Measurements from ENCODE around the gene BAZ1A. TPM values are rescaled to one million over a fixed set of nuclear protein-coding genes. Genes with fewer than 3 reads are reported as not detected.
"Not testable (repeated sequence)": the region's sequence is repeated elsewhere in the genome, so short reads cannot be mapped to it uniquely, and the experiment has no call there.

Gene BAZ1A
- total RNA-seq, 1 experiment from 2014 or later = 28.2 TPM

- TF ChIP-seq E2F5 (CRISPR knock-in tag; IDR thresholded peaks at IDR 0.05) (no peak), ZNF671 (CRISPR knock-in tag; IDR thresholded peaks at IDR 0.05) (no peak), TEAD1 (CRISPR knock-in tag; IDR thresholded peaks at IDR 0.05) (no peak), ELF4 (CRISPR knock-in tag; IDR thresholded peaks at IDR 0.05; ENCODE audit: low read depth) (no peak), ZMAT4 (CRISPR knock-in tag; IDR thresholded peaks at IDR 0.05) (no peak), GRHL2 (CRISPR knock-in tag; IDR thresholded peaks at IDR 0.05; ENCODE audit: insufficient replicate concordance, severe bottlenecking) (no peak), PRRX2 (CRISPR knock-in tag; IDR thresholded peaks at IDR 0.05) (no peak)
These were observed 132.7 kb downstream of the BAZ1A start (continued) for GRCh38 chr14:34742270-34743115.

- H3K27ac Mint-ChIP-seq = no peak overlapping the region
- DNase-seq (ENCODE audit: low spot score) (no peak), ATAC-seq (no peak)
- H3K9me3 Mint-ChIP-seq = no peaks in the 10 kb centered on the region; the same call in 1 of the 2 replicates
- H3K27me3 Mint-ChIP-seq (ENCODE audit: low read depth) = no peaks in the 10 kb centered on the region; the same call in 1 of the 2 replicates
- no peaks in the 10 kb centered on the region for H3K36me3 Mint-ChIP-seq
- ChIA-PET POLR2A (no interaction called here), CTCF (no interaction called here)
- no peaks in the 10 kb centered on the region for H3K4me1 Mint-ChIP-seq
- no peak overlapping the region for H3K4me3 Mint-ChIP-seq
- TF ChIP-seq RORB (CRISPR knock-in tag; IDR thresholded peaks at IDR 0.05) = no peak
- no peak for TF ChIP-seq ERG (CRISPR knock-in tag; IDR thresholded peaks at IDR 0.05)
- peak; percentile 0; the same call in 1 of the 2 replicates for TF ChIP-seq GABPB1 (CRISPR knock-in tag; IDR thresholded peaks at IDR 0.05)
These were observed 133.3 kb downstream of the BAZ1A start for GRCh38 chr14:34741840-34742239.

- H3K4me3 Mint-ChIP-seq; H3K4me1 Mint-ChIP-seq; H3K36me3 Mint-ChIP-seq; H3K27me3 Mint-ChIP-seq (ENCODE audit: low read depth); POLR2A ChIA-PET; H3K9me3 Mint-ChIP-seq; CTCF ChIA-PET; DNase-seq (ENCODE audit: low spot score); H3K27ac Mint-ChIP-seq; ATAC-seq: not testable (repeated sequence)
These were observed 135.0 kb downstream of the BAZ1A start for GRCh38 chr14:34740139-34740538.

GRCh38 chr14:34737079-34737478, 138.1 kb downstream of the BAZ1A start:
- ATAC-seq; H3K27ac Mint-ChIP-seq; H3K4me1 Mint-ChIP-seq; H3K27me3 Mint-ChIP-seq (ENCODE audit: low read depth); DNase-seq (ENCODE audit: low spot score); H3K36me3 Mint-ChIP-seq; H3K9me3 Mint-ChIP-seq; CTCF ChIA-PET; POLR2A ChIA-PET; H3K4me3 Mint-ChIP-seq: not testable (repeated sequence)

GRCh38 chr14:34733245-34733644, 141.9 kb downstream of the BAZ1A start:
- ChIA-PET CTCF (interaction anchor here (3.5 kb wide), 1 partner anchor 11 kb away, joined by 26 read pairs; no protein-coding TSS in a partner anchor), POLR2A (no interaction called here)
- Mint-ChIP-seq H3K4me3 (no peak overlapping the region), H3K27me3 (ENCODE audit: low read depth) (no peaks in the 10 kb centered on the region), H3K4me1 (no peaks in the 10 kb centered on the region), H3K9me3 (peaks cover 5% of the 10 kb centered on the region; the same call in 1 of the 2 replicates), H3K36me3 (no peaks in the 10 kb centered on the region), H3K27ac (no peak overlapping the region)
- DNase-seq (ENCODE audit: low spot score) (no peak), ATAC-seq (no peak)
- TF ChIP-seq MYBL2 (CRISPR knock-in tag; IDR thresholded peaks at IDR 0.05) = no peak
- no peak for TF ChIP-seq GABPB1 (CRISPR knock-in tag; IDR thresholded peaks at IDR 0.05)
- TF ChIP-seq ZNF232 (CRISPR knock-in tag; IDR thresholded peaks at IDR 0.05) = no peak
- no peak for TF ChIP-seq HMGXB4 (CRISPR knock-in tag; IDR thresholded peaks at IDR 0.05)
- TF ChIP-seq ZBTB21 (CRISPR knock-in tag; IDR thresholded peaks at IDR 0.05; ENCODE audit: borderline replicate concordance) = no peak
- no peak for TF ChIP-seq NFYB (CRISPR knock-in tag; conservative IDR thresholded peaks at IDR 0.05; ENCODE audit: low read depth)
- no peak for TF ChIP-seq ATF6 (CRISPR knock-in tag; IDR thresholded peaks at IDR 0.05)

Measured in WTC11 (cell line).